GM21717 (cell line): ENCODE results near the gene GAS2L2.

Experiments used
- ATAC-seq: cut with Tn5 transposase; IDR thresholded peaks from one replicate; pipeline ENCODE4 v1.9.1; 2021; ENCODE audit warnings: mild to moderate bottlenecking, moderate library complexity; ENCODE audit not compliant: unreplicated experiment

GAS2L2 gene

DNA sequence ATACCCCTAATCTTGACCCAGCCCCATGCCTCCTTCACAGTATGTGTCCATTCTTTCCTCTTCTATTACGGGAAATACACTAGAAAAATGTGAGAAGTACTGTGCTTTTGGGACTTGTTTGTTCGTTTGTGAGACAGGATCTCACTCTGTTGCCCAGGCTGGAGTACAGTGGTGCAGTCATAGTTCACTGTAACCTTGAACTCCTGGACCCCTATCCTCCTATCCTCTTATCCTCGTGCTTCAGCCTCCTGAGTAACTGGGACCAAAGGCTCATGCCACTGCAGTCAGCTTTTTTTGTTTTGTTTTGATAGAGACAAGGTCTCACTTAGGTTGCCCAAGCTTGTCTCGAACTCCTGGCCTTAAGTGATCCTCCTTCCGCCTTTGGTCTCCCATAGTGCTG is 51.5 kb downstream of the GAS2L2 start:
- ATAC-seq, result no peak

DNA sequence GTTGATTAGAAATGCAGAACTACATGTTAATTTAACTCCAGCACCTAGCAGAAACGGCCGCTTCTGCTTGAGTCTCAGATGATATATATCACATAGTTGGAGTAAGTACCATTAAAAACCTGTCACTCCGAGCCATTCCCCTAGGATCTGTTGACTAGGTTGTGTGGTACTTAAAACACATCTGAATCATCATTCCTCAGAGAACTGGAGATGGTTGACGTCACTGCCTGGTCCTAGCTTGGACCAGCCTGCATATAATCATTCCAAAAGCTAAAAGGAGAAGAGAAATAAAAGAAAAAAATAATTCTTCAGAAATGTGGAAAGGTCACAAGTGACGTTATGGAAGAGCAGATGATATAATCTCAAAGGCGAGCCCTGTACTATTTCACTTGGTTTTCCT is 52.9 kb downstream of the GAS2L2 start:
- ATAC-seq, result no peak

DNA sequence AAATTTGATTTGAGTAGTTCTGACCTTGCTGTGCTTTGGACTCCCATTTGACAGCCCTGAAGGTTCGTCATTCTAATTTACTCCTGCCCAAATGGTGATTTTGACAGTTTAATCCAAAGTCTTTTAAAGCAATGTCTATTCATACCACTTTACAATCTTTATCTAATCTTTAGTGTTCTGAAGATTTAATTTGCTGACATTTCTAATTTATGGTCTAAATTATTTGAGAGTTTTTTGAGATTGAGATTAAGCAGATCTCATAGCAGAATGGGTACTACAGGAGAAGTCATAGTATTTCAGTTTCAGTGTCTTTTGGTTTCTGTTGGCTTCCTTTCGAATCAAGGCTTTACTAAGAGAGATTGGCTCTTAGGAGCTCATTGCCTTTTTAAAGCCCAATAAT is 54.2 kb downstream of the GAS2L2 start:
- ATAC-seq, result no peak

DNA sequence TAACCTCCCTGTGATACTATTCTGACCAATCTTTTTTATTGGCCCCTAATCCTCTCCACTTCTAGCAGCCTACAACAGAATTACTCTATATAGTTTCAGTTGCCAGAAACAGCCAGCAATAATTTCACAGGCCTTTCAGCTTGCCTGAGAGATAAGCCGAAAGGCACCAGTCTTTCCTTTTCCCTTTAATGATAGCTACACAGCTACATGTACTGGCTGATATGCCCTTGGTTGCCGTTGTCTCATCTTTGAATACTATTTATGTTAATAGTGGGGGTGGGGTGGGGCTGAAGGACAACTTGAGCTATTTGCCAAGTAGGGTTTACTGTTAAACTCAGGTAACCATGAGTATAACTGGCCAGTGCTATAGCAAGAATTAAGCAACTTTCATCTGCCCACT is 57.4 kb downstream of the GAS2L2 start:
- ATAC-seq, result no peak

DNA sequence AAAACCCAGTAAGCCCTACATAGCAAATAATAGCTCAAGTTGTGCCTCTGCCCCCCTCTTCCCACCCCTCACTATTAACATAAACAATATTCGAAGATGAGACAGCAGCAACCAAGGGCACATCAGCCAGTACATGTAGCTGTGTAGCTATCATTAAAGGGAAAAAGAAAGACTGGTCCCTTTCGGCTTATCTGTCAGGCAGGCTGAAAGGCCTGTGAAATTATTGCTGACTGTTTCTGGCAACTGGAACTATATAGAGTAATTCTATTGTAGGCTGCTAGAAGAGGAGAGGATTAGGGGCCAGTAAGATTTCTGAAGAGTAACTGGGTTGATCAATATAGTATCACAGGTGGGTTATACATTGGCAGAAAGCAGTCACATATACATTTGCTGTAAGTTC is 58.1 kb downstream of the GAS2L2 start:
- ATAC-seq, result no peak
